ENCODE data around the gene GARIN1A.

DNA sequence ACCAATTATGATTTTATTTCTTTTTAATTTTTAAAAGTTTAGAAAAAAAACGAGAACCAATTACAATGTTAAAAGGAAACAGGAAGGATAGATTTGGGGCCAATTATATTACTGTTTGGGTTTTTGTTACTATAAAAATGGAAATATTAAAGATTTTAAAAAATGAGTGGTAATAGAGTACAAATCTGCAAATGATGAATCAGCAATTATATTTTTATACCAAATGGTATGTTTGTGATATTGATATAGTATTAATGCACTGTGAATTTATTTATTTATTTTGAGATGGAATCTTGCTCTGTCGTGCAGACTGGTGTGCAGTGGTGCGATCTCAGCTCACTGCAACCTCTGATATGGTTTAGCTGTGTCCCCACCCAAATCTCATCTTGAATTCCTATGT is 11.5 kb upstream of the GARIN1A start:
- no peak for TF ChIP-seq EZH2 (IDR thresholded peaks at IDR 0.05; ENCODE audit: borderline replicate concordance, low read length)
- TF ChIP-seq, protein P1, sequence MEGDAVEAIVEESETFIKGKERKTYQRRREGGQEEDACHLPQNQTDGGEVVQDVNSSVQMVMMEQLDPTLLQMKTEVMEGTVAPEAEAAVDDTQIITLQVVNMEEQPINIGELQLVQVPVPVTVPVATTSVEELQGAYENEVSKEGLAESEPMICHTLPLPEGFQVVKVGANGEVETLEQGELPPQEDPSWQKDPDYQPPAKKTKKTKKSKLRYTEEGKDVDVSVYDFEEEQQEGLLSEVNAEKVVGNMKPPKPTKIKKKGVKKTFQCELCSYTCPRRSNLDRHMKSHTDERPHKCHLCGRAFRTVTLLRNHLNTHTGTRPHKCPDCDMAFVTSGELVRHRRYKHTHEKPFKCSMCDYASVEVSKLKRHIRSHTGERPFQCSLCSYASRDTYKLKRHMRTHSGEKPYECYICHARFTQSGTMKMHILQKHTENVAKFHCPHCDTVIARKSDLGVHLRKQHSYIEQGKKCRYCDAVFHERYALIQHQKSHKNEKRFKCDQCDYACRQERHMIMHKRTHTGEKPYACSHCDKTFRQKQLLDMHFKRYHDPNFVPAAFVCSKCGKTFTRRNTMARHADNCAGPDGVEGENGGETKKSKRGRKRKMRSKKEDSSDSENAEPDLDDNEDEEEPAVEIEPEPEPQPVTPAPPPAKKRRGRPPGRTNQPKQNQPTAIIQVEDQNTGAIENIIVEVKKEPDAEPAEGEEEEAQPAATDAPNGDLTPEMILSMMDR (IDR thresholded peaks at IDR 0.05; ENCODE audit: low read length), result no peak

Measured in OCI-LY1 (cell line).